ENCODE data around the gene CASK.
"Not testable (repeated sequence)": the region's sequence is repeated elsewhere in the genome, so short reads cannot be mapped to it uniquely, and the experiment has no call there.

CASK gene

GRCh38 chrX:41666251-41666650, 257.1 kb downstream of the CASK start:
- H3K27me3 ChIP-seq (replicated peaks; ENCODE audit: control insufficient read depth, insufficient read depth, low read length, poor library complexity, severe bottlenecking) = no peaks in the 10 kb centered on the region
- H3K9me3 ChIP-seq (ENCODE audit: control insufficient read depth, low read length) = no peaks in the 10 kb centered on the region
- H3K4me1 ChIP-seq (ENCODE audit: control insufficient read depth, insufficient read depth, low read length, poor library complexity, severe bottlenecking) = no peaks in the 10 kb centered on the region
- H3K4me3 ChIP-seq (ENCODE audit: insufficient read depth, low read depth, low read length, poor library complexity, severe bottlenecking) = no peak overlapping the region
- no peak overlapping the region for H3K27ac ChIP-seq (ENCODE audit: insufficient read depth, low read length, poor library complexity, severe bottlenecking)
- DNase-seq = no peak
- peaks cover 4% of the 10 kb centered on the region for H3K36me3 ChIP-seq (ENCODE audit: control insufficient read depth, insufficient read depth, low read length)

DNA sequence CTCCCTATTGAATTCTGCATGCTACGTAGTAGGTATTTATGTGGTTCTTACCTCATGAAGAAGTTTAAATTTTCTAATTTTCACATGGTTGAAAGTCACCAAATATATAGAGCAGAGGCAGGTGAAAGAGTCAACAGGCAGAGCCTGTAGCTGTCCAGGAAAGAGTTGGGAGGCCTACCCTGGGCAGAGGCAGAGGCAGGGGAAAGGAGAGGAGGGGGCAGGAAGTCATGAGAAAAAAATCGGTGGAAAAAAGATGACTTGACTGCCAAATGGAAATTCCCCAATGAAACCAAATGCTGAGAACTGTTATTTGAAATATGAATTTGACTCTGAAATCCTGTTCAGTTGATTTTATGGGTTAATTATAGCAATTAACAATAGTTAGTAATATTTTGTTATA, 257.7 kb downstream of the CASK start:
- Histone ChIP-seq H3K9me3 (ENCODE audit: control insufficient read depth, low read length) (no peaks in the 10 kb centered on the region), H3K4me3 (ENCODE audit: insufficient read depth, low read depth, low read length, poor library complexity, severe bottlenecking) (no peak overlapping the region), H3K4me1 (ENCODE audit: control insufficient read depth, insufficient read depth, low read length, poor library complexity, severe bottlenecking) (no peaks in the 10 kb centered on the region), H3K27me3 (replicated peaks; ENCODE audit: control insufficient read depth, insufficient read depth, low read length, poor library complexity, severe bottlenecking) (no peaks in the 10 kb centered on the region), H3K27ac (ENCODE audit: insufficient read depth, low read length, poor library complexity, severe bottlenecking) (no peak overlapping the region), H3K36me3 (ENCODE audit: control insufficient read depth, insufficient read depth, low read length) (peaks cover 4% of the 10 kb centered on the region)
- no peak for DNase-seq

DNA sequence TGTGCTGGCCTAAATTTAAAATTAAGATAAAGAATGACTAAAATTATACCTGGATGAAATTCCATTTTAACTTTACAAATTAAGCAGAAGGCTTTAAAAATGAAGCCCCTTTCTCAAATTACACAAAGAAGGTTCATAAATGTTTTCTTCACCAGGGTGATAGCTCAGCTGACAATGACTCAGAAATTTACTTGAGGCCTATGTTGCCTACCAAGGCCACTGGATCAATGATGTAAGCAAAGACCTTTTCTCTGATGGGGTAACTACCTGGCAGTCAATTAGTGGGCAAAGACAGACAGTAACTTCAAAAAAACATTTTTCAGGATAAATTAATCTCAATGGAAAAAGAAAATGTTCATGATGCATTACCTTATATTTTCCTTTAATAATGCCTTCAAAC, 258.4 kb downstream of the CASK start:
- Histone ChIP-seq H3K27me3 (replicated peaks; ENCODE audit: control insufficient read depth, insufficient read depth, low read length, poor library complexity, severe bottlenecking) (no peaks in the 10 kb centered on the region), H3K9me3 (ENCODE audit: control insufficient read depth, low read length) (no peaks in the 10 kb centered on the region), H3K4me1 (ENCODE audit: control insufficient read depth, insufficient read depth, low read length, poor library complexity, severe bottlenecking) (no peaks in the 10 kb centered on the region), H3K27ac (ENCODE audit: insufficient read depth, low read length, poor library complexity, severe bottlenecking) (no peak overlapping the region), H3K36me3 (ENCODE audit: control insufficient read depth, insufficient read depth, low read length) (peaks cover 4% of the 10 kb centered on the region), H3K4me3 (ENCODE audit: insufficient read depth, low read depth, low read length, poor library complexity, severe bottlenecking) (no peak overlapping the region)
- no peak for DNase-seq

DNA sequence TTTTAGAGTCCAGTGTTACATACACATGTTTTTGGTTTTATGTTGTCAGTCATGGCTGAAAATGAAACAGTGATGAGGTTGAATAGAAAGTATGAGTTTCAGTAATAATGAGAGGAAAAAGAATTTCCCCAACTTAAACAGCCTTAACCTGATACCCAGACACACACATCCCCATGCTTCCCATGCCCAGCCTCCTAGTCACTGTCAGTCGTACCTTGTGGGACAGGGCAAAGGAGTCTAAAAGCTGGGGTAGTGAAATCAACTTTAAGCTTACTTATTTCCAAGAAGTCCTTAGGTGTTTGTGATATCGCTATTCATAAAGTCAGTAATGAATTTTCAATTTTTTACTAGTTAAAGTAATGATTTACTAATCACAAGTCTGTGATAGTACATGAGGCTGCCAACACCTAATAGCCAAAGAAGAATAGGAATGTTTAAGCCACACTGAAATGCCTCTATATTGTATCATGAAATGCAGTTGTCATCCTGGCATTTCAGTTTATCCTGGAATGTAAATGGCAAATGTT, 258.9 kb downstream of the CASK start:
- DNase-seq = no peak
- Histone ChIP-seq H3K4me3 (ENCODE audit: insufficient read depth, low read depth, low read length, poor library complexity, severe bottlenecking) (no peak overlapping the region), H3K9me3 (ENCODE audit: control insufficient read depth, low read length) (no peaks in the 10 kb centered on the region), H3K36me3 (ENCODE audit: control insufficient read depth, insufficient read depth, low read length) (peaks cover 4% of the 10 kb centered on the region), H3K27me3 (replicated peaks; ENCODE audit: control insufficient read depth, insufficient read depth, low read length, poor library complexity, severe bottlenecking) (no peaks in the 10 kb centered on the region), H3K27ac (ENCODE audit: insufficient read depth, low read length, poor library complexity, severe bottlenecking) (no peak overlapping the region), H3K4me1 (ENCODE audit: control insufficient read depth, insufficient read depth, low read length, poor library complexity, severe bottlenecking) (no peaks in the 10 kb centered on the region)

- DNase-seq = no peak
- Histone ChIP-seq H3K27ac (ENCODE audit: insufficient read depth, low read length, poor library complexity, severe bottlenecking) (no peak overlapping the region), H3K4me3 (ENCODE audit: insufficient read depth, low read depth, low read length, poor library complexity, severe bottlenecking) (no peak overlapping the region), H3K4me1 (ENCODE audit: control insufficient read depth, insufficient read depth, low read length, poor library complexity, severe bottlenecking) (no peaks in the 10 kb centered on the region), H3K36me3 (ENCODE audit: control insufficient read depth, insufficient read depth, low read length) (peaks cover 22% of the 10 kb centered on the region), H3K27me3 (replicated peaks; ENCODE audit: control insufficient read depth, insufficient read depth, low read length, poor library complexity, severe bottlenecking) (no peaks in the 10 kb centered on the region), H3K9me3 (ENCODE audit: control insufficient read depth, low read length) (no peaks in the 10 kb centered on the region)
Observed at GRCh38 chrX:41661366-41662095, 261.8 kb downstream of the CASK start.

DNA sequence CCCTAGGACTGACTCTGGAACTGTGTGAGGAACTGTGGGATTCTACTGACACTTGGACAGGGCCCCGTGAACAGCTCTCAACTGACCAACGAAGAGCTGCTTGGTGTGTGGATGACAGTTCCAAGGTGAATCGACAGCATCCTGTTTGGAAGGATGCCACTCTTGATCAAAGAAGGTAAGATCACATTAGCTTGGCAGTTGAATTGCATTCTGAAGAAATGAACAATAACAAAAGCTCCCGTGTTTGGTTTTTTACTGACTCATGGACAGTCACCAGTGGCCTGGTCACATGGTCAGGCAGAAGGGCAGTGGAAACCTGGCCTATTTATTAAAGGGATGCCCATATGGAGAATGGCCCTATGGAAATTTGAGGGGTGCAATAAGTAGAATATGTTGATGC, 267.7 kb downstream of the CASK start:
- no peaks in the 10 kb centered on the region for H3K27me3 ChIP-seq (replicated peaks; ENCODE audit: control insufficient read depth, insufficient read depth, low read length, poor library complexity, severe bottlenecking)
- DNase-seq = no peak
- H3K36me3 ChIP-seq (ENCODE audit: control insufficient read depth, insufficient read depth, low read length) = peaks cover 31% of the 10 kb centered on the region

GRCh38 chrX:41655101-41655500, 268.3 kb downstream of the CASK start:
- no peaks in the 10 kb centered on the region for H3K9me3 ChIP-seq (ENCODE audit: control insufficient read depth, low read length)
- DNase-seq = no peak
- H3K36me3 ChIP-seq (ENCODE audit: control insufficient read depth, insufficient read depth, low read length) = peaks cover 31% of the 10 kb centered on the region
- H3K27ac ChIP-seq (ENCODE audit: insufficient read depth, low read length, poor library complexity, severe bottlenecking) = no peak overlapping the region
- H3K4me3 ChIP-seq (ENCODE audit: insufficient read depth, low read depth, low read length, poor library complexity, severe bottlenecking) = no peak overlapping the region
- no peaks in the 10 kb centered on the region for H3K27me3 ChIP-seq (replicated peaks; ENCODE audit: control insufficient read depth, insufficient read depth, low read length, poor library complexity, severe bottlenecking)
- H3K4me1 ChIP-seq (ENCODE audit: control insufficient read depth, insufficient read depth, low read length, poor library complexity, severe bottlenecking) = no peaks in the 10 kb centered on the region

More for the DNA sequence above, 267.7 kb downstream of the CASK start:
- H3K4me3 ChIP-seq (ENCODE audit: insufficient read depth, low read depth, low read length, poor library complexity, severe bottlenecking) = no peak overlapping the region
- H3K27ac ChIP-seq (ENCODE audit: insufficient read depth, low read length, poor library complexity, severe bottlenecking) = no peak overlapping the region
- H3K4me1 ChIP-seq (ENCODE audit: control insufficient read depth, insufficient read depth, low read length, poor library complexity, severe bottlenecking) = no peaks in the 10 kb centered on the region
- H3K9me3 ChIP-seq (ENCODE audit: control insufficient read depth, low read length) = no peaks in the 10 kb centered on the region

- Histone ChIP-seq H3K36me3 (ENCODE audit: control insufficient read depth, insufficient read depth, low read length) (peaks cover 22% of the 10 kb centered on the region), H3K27ac (ENCODE audit: insufficient read depth, low read length, poor library complexity, severe bottlenecking) (no peak overlapping the region), H3K27me3 (replicated peaks; ENCODE audit: control insufficient read depth, insufficient read depth, low read length, poor library complexity, severe bottlenecking) (no peaks in the 10 kb centered on the region), H3K4me1 (ENCODE audit: control insufficient read depth, insufficient read depth, low read length, poor library complexity, severe bottlenecking) (no peaks in the 10 kb centered on the region), H3K4me3 (ENCODE audit: insufficient read depth, low read depth, low read length, poor library complexity, severe bottlenecking) (no peak overlapping the region), H3K9me3 (ENCODE audit: control insufficient read depth, low read length) (no peaks in the 10 kb centered on the region)
- no peak for DNase-seq
Observed at GRCh38 chrX:41653125-41653524, 270.2 kb downstream of the CASK start.

DNA sequence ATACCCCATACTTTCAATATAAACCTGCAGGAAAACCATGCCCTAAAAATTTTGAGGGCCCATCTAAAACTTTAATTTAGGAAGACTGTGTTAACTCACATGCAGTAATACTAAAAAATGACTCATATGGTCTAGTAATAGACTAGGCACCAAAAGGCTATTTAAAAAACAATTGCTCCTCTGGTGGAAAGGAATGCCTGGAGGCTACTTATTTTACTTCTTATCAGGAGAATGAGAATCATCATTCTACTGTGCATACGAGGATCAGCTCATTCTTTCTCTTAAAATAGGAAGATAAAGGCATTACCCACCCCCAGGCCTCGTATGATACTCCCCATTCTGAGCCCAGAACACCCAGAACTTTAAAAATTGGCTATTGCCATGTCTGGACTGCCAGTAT, 277.2 kb downstream of the CASK start:
- H3K4me3 ChIP-seq (ENCODE audit: insufficient read depth, low read depth, low read length, poor library complexity, severe bottlenecking); DNase-seq; H3K36me3 ChIP-seq (ENCODE audit: control insufficient read depth, insufficient read depth, low read length); H3K9me3 ChIP-seq (ENCODE audit: control insufficient read depth, low read length); H3K4me1 ChIP-seq (ENCODE audit: control insufficient read depth, insufficient read depth, low read length, poor library complexity, severe bottlenecking); H3K27ac ChIP-seq (ENCODE audit: insufficient read depth, low read length, poor library complexity, severe bottlenecking); H3K27me3 ChIP-seq (replicated peaks; ENCODE audit: control insufficient read depth, insufficient read depth, low read length, poor library complexity, severe bottlenecking): not testable (repeated sequence)

DNA sequence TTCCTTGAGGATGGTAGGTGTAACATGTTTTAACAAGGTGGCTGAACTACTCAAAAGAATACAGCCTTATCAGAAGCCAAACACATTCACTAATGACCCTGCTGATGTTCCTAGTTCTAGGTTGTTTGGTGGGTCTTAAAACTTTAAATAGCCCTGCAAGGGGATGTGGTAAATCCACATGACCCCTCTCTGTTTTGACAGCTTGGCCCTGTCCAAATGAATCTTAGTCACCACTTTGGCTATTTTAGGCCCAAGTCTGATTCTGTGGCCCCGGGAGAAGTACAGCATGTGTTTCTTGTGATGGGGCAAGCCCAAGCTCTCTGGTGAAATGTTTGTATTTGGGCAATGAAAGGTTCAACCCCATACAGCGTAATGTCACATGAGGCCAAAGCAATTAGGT, 289.1 kb downstream of the CASK start:
- H3K4me3 ChIP-seq (ENCODE audit: insufficient read depth, low read depth, low read length, poor library complexity, severe bottlenecking) = no peak overlapping the region
- no peaks in the 10 kb centered on the region for H3K36me3 ChIP-seq (ENCODE audit: control insufficient read depth, insufficient read depth, low read length)
- no peaks in the 10 kb centered on the region for H3K4me1 ChIP-seq (ENCODE audit: control insufficient read depth, insufficient read depth, low read length, poor library complexity, severe bottlenecking)
- no peak for DNase-seq
- no peak overlapping the region for H3K27ac ChIP-seq (ENCODE audit: insufficient read depth, low read length, poor library complexity, severe bottlenecking)
- no peaks in the 10 kb centered on the region for H3K27me3 ChIP-seq (replicated peaks; ENCODE audit: control insufficient read depth, insufficient read depth, low read length, poor library complexity, severe bottlenecking)
- no peaks in the 10 kb centered on the region for H3K9me3 ChIP-seq (ENCODE audit: control insufficient read depth, low read length)

All from effector memory CD4-positive, alpha-beta T cell (primary cell).